Hippocampal formation (tissue), 2 donors: ENCODE data around the gene ANXA1.
"Not testable (repeated sequence)": the region's sequence is repeated elsewhere in the genome, so short reads cannot be mapped to it uniquely, and the experiment has no call there.

Experiments
- DNase-seq, 2 donors: peaks; one replicate each; lab custom pipeline; 2025; lab: John Stamatoyannopoulos, UW

Gene ANXA1

GRCh38 chr9:73168298-73168934 lies 16.8 kb downstream of the ANXA1 start:
- DNase-seq = no peak

- no peak for DNase-seq
Measured at GRCh38 chr9:73170185-73170957, 18.7 kb downstream of the ANXA1 start.

DNA sequence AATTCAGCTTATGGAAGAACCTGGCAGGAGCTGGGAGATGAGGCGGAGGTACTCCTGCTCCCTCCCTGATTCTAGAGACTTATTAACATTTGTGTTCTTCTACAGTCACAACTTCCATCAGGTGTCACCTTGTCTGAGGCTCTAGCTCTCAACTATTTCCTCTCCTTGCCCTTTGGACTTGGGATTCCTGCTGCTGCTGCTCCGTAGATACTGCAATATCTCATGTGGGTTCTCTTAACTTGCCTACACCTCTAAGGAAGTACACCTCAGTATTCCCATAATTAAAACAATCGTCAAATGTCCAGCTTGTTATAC lies 21.2 kb downstream of the ANXA1 start:
- no peak for DNase-seq

DNA sequence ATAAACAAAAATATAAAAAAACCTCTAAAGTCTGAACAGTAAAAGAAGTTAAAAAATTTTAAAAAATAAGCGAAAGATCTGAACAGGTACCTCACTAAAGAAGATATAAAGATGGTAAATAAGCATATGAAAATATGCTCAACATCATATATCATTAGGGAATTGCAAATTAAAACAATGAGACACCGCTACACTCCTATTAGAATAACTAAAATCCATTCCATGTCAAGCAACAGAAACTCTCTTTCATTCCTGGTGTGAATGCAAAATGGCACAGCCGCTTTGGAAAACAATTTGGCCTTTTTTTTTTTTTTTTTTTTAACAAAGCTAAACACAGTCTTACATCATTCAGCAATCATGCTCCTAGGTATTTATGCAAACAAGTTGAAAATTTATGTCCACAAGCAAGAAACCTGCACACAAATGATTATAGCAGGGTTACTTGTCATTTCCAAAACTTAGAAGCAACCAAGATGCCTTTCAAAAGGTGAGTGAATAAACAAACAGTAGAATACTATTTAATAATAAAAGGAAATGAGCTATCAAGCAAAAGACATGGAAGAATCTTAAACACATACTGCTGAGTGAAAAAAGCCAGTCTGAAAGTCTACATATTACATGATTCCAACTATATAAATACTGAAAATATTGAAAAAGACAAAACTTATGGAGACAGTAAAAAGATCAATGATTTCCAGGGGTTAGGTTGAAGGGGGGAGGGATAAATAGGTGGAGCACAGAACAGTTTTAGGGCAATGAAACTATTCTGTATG lies 22.1 kb downstream of the ANXA1 start:
- no peak for DNase-seq

GRCh38 chr9:73174330-73174980 lies 22.8 kb downstream of the ANXA1 start:
- no peak for DNase-seq

GRCh38 chr9:73176450-73176875 lies 24.8 kb downstream of the ANXA1 start:
- no peak for DNase-seq

DNA sequence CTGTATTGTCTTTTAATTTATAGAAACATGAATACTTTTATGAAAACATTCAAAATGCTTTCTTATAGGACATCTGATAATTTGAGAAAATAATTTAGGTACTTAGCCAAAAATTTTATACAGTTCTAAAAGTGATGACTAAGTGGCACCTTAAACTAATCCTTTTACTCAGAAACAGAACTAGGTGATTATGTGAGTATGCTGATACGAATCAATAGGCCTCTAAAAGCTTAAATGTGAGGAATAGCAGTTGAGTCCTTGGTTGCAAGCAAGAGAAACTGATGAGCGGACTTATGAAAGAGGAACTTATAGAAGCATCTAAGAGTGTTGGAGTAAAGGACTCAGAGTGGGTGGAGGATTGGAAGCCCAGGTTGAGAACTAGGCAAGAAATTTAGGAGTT lies 26.4 kb downstream of the ANXA1 start:
- DNase-seq = no peak

DNA sequence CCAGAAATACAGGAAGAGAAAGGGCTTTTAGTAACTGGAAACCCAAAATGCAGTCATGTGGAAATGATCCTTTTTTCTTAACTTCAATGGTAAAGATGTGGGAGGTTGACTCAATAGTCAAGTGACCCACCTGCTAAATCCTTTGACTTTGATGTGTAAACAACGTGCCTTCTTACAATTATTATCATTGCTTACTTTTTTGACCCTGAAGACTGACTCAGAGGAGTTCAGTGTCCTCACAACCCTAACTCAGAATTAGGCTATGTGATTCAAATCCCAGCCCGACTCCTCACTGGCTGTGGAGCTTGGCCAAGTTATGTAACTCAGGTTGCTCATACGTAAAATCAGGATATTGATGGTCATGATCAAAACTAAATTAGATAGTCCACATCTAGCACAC lies 27.9 kb downstream of the ANXA1 start:
- DNase-seq = no peak

DNA sequence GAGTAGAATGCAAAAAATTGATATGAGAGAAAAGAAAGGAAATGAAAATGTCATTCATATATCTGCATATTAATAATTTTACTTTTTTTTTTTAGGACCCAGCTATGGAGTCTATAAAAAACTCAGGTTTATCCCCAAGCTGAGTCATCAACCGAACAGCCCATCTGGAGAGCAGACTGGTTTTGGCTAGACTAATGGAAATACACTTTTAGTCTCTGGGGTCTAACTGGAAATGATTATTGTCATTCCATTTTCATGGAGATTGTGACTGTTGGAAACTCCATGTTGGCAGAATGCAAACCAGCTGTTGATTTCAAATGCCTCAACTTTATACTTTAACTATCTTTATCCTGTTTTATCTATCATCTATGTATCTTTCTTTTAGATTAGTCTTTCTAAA lies 28.7 kb downstream of the ANXA1 start:
- no peak for DNase-seq

DNA sequence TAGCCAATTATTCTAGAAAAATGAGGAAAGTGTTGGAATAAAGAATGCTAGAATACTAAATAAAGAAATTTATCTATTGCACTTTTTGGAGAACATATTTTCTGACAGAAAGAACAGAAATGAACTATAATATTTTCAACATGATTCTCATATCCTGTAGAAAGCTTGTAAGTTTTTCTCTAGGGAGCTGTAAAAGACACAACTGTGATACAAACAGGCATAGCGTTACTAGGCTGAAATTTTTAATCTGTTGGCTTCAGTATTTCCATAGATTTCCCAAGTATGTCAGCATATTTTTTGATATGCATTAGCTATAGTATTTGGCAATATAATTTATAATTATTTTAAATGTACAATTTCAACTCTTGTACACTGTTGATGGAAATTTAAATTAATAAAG lies 31.3 kb downstream of the ANXA1 start:
- DNase-seq = no peak

- no peak for DNase-seq
Measured at GRCh38 chr9:73183428-73183827, 31.8 kb downstream of the ANXA1 start.

GRCh38 chr9:73183917-73184861 lies 32.5 kb downstream of the ANXA1 start:
- peak in 1 of 2 donors; percentile 62 for DNase-seq

GRCh38 chr9:73191109-73191508 lies 39.4 kb downstream of the ANXA1 start:
- DNase-seq = not testable (repeated sequence)

DNA sequence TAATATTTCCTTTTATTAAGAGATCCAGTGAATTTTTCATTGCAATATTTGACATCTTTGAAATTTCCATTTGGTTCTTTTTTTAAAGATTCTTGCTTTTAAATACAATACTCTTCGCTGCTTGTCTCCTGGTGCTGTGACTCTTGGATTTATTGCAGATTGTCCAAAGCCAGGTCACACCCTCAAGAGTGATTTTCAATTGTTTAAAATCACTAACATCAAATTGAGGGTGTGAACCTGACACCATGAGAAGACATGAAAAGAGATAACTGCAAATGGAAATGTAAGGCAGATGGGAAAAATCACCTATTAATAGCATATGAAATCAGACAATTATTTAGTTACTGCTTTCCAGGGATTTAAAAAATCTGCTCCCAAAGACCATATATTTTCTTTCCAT lies 42.6 kb downstream of the ANXA1 start:
- DNase-seq = no peak

DNA sequence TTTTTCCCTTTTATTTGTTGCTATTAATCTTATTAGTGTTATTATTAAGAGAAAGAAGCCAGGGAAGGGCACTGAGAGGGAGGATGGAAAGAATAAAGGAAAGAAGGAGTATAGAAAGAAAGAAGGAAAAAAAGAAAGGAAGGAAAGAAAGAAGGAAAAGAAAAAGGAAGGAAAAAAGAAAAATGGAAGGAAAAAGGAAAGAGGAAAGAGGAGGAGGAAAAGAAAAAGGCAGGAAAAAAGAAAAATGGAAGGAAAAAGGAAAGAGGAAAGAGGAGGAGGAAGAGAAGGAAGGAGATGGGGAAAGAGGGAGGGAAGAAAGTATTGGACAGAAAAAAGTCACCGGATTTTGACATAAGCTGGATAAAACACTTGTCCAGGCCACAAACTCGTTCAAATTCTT lies 47.8 kb downstream of the ANXA1 start:
- DNase-seq = no peak

DNA sequence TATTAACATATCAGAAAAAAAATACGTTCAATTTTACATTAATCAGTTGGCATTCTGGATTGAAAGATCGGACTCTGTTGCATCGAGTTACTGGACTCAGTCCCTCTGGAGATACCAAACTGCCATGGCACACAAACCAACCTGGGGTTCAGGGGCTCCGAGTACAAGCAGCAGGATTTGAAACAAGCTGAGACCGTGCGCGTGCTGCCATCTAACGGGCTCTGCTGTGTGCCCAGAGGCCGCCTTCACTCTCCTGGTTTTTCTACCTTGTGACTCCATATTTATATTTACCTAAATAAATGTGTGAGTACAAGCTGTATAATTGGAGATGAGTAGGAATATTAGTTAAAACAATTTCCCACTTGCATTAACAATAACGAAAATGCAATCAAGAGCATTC lies 48.2 kb downstream of the ANXA1 start:
- no peak for DNase-seq

GRCh38 chr9:73200694-73201452 lies 49.2 kb downstream of the ANXA1 start:
- DNase-seq = peak in 1 of 2 donors; percentile 31

- DNase-seq = no peak
Measured at GRCh38 chr9:73202980-73203379, 51.3 kb downstream of the ANXA1 start.

DNA sequence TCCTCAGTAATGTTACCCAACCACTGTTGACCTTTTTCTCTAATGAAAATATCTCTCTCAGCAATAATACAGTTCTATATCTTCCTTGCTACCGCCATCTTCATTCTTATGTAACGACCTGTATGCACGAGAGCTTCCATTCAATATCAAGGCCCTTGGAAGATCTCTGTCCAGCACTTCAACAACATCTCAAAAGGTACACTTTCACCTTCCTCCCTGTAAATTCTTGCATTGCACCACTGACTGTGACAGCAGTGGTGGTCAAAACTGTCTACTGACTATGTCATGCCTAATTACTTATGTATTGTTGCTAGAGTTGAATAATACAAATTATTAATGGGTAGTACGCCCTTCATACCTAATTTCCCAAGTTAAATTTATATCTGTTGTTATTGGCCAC lies 53.3 kb downstream of the ANXA1 start:
- no peak for DNase-seq

GRCh38 chr9:73206851-73207250 lies 55.2 kb downstream of the ANXA1 start:
- DNase-seq = no peak
